Common myeloid progenitor, CD34-positive (primary cell): ENCODE results near the gene SLFN5.
"Not testable (repeated sequence)": the region's sequence is repeated elsewhere in the genome, so short reads cannot be mapped to it uniquely, and the experiment has no call there.

Source experiments
- CTCF ChIA-PET: fragments of 350-600 bp; sonication (Branson Sonifier 250); formaldehyde crosslinking; loops from one replicate; lab custom pipeline; 2021; ENCODE audit warnings: antibody characterized with exemption; lab: Charles Lee
- POLR2A ChIA-PET: fragments of 350-600 bp; sonication (Branson Sonifier 250); formaldehyde crosslinking; loops from one replicate; lab custom pipeline; 2021; ENCODE audit warnings: antibody characterized with exemption; lab: Charles Lee
- DNase-seq, 3 donors: peaks; one replicate each; pipeline versions ENCODE4 v3.0.0 to v3.0.0-alpha.2; 2013
- H3K27ac ChIP-seq, 2 experiments: 1 replicate in 1 of 2; 2 replicates in 1 of 2; pipeline ENCODE4 v1.7.0; 2013; ENCODE audit warnings: inconsistent platforms in 2 of 2, low read length in 2 of 2, mild to moderate bottlenecking in 2 of 2, low read depth in 1 of 2, moderate library complexity in 1 of 2; ENCODE audit not compliant: severe bottlenecking in 2 of 2, insufficient read depth in 1 of 2, poor library complexity in 1 of 2
- H3K27me3 ChIP-seq, 5 experiments: replicated peaks in 2 of 5; 1 replicate in 3 of 5; 2 replicates in 2 of 5; pipeline versions ENCODE4 v1.6.1 to v1.7.0; 2013; ENCODE audit warnings: low read length in 4 of 5, mild to moderate bottlenecking in 2 of 5, moderate library complexity in 2 of 5, inconsistent platforms in 1 of 5; ENCODE audit not compliant: insufficient read depth in 5 of 5, control insufficient read depth in 4 of 5
- H3K36me3 ChIP-seq, 4 experiments: 1 replicate in 2 of 4; 2 replicates in 2 of 4; pipeline versions ENCODE4 v1.6.1 to v1.7.0; 2013; ENCODE audit warnings: low read length in 3 of 4, control low read depth in 1 of 4, mild to moderate bottlenecking in 1 of 4; ENCODE audit not compliant: control insufficient read depth in 4 of 4, insufficient read depth in 4 of 4
- H3K4me1 ChIP-seq, 4 experiments: 1 replicate in 3 of 4; 2 replicates in 1 of 4; pipeline versions ENCODE4 v1.6.1 to v1.7.1; 2013; ENCODE audit warnings: low read length in 3 of 4, mild to moderate bottlenecking in 3 of 4, control low read depth in 1 of 4, inconsistent platforms in 1 of 4, moderate library complexity in 1 of 4; ENCODE audit not compliant: control insufficient read depth in 4 of 4, insufficient read depth in 4 of 4; ENCODE audit errors: control extremely low read depth in 1 of 4
- H3K4me3 ChIP-seq, 7 experiments: 1 replicate in 4 of 7; 2 replicates in 3 of 7; pipeline versions ENCODE4 v1.5.1 to v1.7.0; 2013; ENCODE audit warnings: mild to moderate bottlenecking in 7 of 7, low read length in 6 of 7, moderate library complexity in 6 of 7, inconsistent platforms in 2 of 7, low read depth in 2 of 7, control low read depth in 1 of 7; ENCODE audit not compliant: insufficient read depth in 4 of 7, control insufficient read depth in 1 of 7; ENCODE audit errors: extremely low read depth in 1 of 7
- H3K9me3 ChIP-seq, 5 experiments: 1 replicate in 4 of 5; 2 replicates in 1 of 5; pipeline versions ENCODE4 v1.6.1 to v1.7.1; 2013; ENCODE audit warnings: low read length in 4 of 5, mild to moderate bottlenecking in 2 of 5, inconsistent platforms in 1 of 5, low read depth in 1 of 5, moderate library complexity in 1 of 5; ENCODE audit not compliant: control insufficient read depth in 4 of 5, insufficient read depth in 2 of 5; ENCODE audit errors: control extremely low read depth in 1 of 5
- WGBS: methylation state at CpG from one replicate; pipeline ENCODE4 v1.1.5; 2013; ENCODE audit not compliant: insufficient coverage; 5-methylcytosine and 5-hydroxymethylcytosine counted together

Gene SLFN5

GRCh38 chr17:35259001-35259400, 16.1 kb downstream of the SLFN5 start:
- H3K27ac ChIP-seq: no peak overlapping the region
- 97% methylated on average over 4 of the region's 6 CpGs for WGBS
- POLR2A ChIA-PET: interaction anchor here (0.7 kb wide), 1 partner anchor 23 kb away, joined by 3 read pairs; no protein-coding TSS in a partner anchor
- CTCF ChIA-PET: interaction anchor here (1.6 kb wide), 1 partner anchor 10 kb away, joined by 3 read pairs; no protein-coding TSS in a partner anchor
- no peak for DNase-seq
- no peaks in the 10 kb centered on the region for H3K9me3 ChIP-seq
- H3K27me3 ChIP-seq: peaks cover 0 to 22% (median 2%) of the 10 kb centered on the region in 5 experiments
- H3K36me3 ChIP-seq: no peaks in the 10 kb centered on the region
- no peaks in the 10 kb centered on the region for H3K4me1 ChIP-seq
- no peak overlapping the region for H3K4me3 ChIP-seq

GRCh38 chr17:35265071-35265470, 22.2 kb downstream of the SLFN5 start:
- Histone ChIP-seq H3K9me3 (no peaks in the 10 kb centered on the region), H3K36me3 (no peaks in the 10 kb centered on the region), H3K27ac (no peak overlapping the region), H3K4me3 (no peak overlapping the region), H3K4me1 (no peaks in the 10 kb centered on the region), H3K27me3 (no peaks in the 10 kb centered on the region)
- ChIA-PET CTCF (no interaction called here), POLR2A (no interaction called here)
- no peak for DNase-seq
- 100% methylated on average over 1 of the region's 5 CpGs for WGBS

GRCh38 chr17:35265566-35266141, 22.8 kb downstream of the SLFN5 start:
- no peaks in the 10 kb centered on the region for H3K36me3 ChIP-seq
- no peak for DNase-seq
- WGBS: 92% methylated on average over 9 of the region's 11 CpGs
- no peaks in the 10 kb centered on the region for H3K4me1 ChIP-seq
- peaks cover 0 to 3% (median 0%) of the 10 kb centered on the region in 5 experiments for H3K27me3 ChIP-seq
- ChIA-PET POLR2A (no interaction called here), CTCF (no interaction called here)
- H3K9me3 ChIP-seq: no peaks in the 10 kb centered on the region
- no peak overlapping the region for H3K4me3 ChIP-seq
- no peak overlapping the region for H3K27ac ChIP-seq

- ChIA-PET POLR2A (interaction anchor here (0.6 kb wide), 1 partner anchor 258 kb away, joined by 3 read pairs; no protein-coding TSS in a partner anchor), CTCF (interaction anchor here (1.3 kb wide), 1 partner anchor 10 kb away, joined by 3 read pairs; no protein-coding TSS in a partner anchor)
- not testable (repeated sequence) for H3K4me1 ChIP-seq, H3K4me3 ChIP-seq, H3K27ac ChIP-seq, H3K36me3 ChIP-seq, H3K9me3 ChIP-seq, DNase-seq
- 87% methylated on average over 6 of the region's 13 CpGs for WGBS
- peaks cover 0 to 12% (median 2%) of the 10 kb centered on the region in 5 experiments for H3K27me3 ChIP-seq
Observed at GRCh38 chr17:35274167-35275066, 31.5 kb downstream of the SLFN5 start.

GRCh38 chr17:35278454-35278853, 35.6 kb downstream of the SLFN5 start:
- CTCF ChIA-PET: interaction anchor here (1.0 kb wide), 1 partner anchor 34 kb away, joined by 4 read pairs; no protein-coding TSS in a partner anchor
- H3K4me3 ChIP-seq, H3K27ac ChIP-seq, H3K9me3 ChIP-seq, H3K27me3 ChIP-seq, H3K4me1 ChIP-seq, POLR2A ChIA-PET, DNase-seq, H3K36me3 ChIP-seq: not testable (repeated sequence)
- WGBS: 87% methylated on average over 6 of the region's 6 CpGs

- CTCF ChIA-PET: interaction anchor here (1.0 kb wide), 1 partner anchor 33 kb away, joined by 4 read pairs; no protein-coding TSS in a partner anchor
- H3K27ac ChIP-seq, H3K36me3 ChIP-seq, H3K27me3 ChIP-seq, H3K4me3 ChIP-seq, H3K4me1 ChIP-seq, DNase-seq, H3K9me3 ChIP-seq, POLR2A ChIA-PET: not testable (repeated sequence)
- 98% methylated on average over 26 of the region's 29 CpGs for WGBS
Observed at GRCh38 chr17:35278876-35279275, 36.0 kb downstream of the SLFN5 start.

- Histone ChIP-seq H3K36me3 (no peaks in the 10 kb centered on the region), H3K27ac (no peak overlapping the region), H3K4me3 (no peak overlapping the region), H3K4me1 (no peaks in the 10 kb centered on the region), H3K9me3 (peaks cover 0 to 3% (median 0%) of the 10 kb centered on the region in 5 experiments), H3K27me3 (peaks cover 0 to 14% (median 4%) of the 10 kb centered on the region in 5 experiments)
- no peak for DNase-seq
- CTCF ChIA-PET: interaction anchor here (1.2 kb wide), 1 partner anchor 21 kb away, joined by 3 read pairs; no protein-coding TSS in a partner anchor
- POLR2A ChIA-PET: no interaction called here
Observed at GRCh38 chr17:35283767-35284166, 40.9 kb downstream of the SLFN5 start.
